Measurements from ENCODE around the gene OTOF.

DNA sequence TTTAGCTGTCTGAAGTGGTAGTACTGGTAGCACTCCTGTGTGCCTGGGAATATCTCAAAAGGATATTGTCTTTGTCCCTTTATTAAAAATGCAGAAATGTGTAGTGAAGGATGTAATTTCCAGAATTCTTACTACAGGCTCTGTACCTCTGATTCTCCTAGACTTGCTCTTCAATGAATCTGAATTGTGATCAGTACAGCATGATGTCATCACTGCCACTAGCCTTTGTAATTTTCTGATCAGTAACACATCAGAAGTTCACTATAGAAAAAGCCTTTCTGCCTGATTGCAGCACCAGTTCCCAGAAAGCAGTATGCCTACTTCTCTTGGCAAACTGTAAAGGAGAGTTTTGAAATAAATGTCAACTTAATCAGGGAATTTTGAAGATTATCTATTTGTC, 29.2 kb upstream of the OTOF start:
- TF ChIP-seq POLR2A (IDR thresholded peaks at IDR 0.05): no peak
- no peak for TF ChIP-seq CTCF (IDR thresholded peaks at IDR 0.05)
